Measurements from ENCODE around the gene ATP8B3.

- no peak for TF ChIP-seq POLR2A (IDR thresholded peaks at IDR 0.05)
- no peak for TF ChIP-seq CTCF (IDR thresholded peaks at IDR 0.05)
Measured at GRCh38 chr19:1819341-1820255, 7.5 kb upstream of the ATP8B3 start.

All from Peyer's patch (tissue), 4 donors.